H1 (cell line): ENCODE data around the gene NEURL1B. TPM values are rescaled to one million over a fixed set of nuclear protein-coding genes. Genes with fewer than 3 reads are reported as not detected.

Experiments used
- CTCF ChIA-PET: fragments of 300-600 bp; sonication (Branson Sonifier 250); formaldehyde crosslinking; loops from one replicate; lab custom pipeline; 2021; ENCODE audit not compliant: partially characterized antibody; lab: Charles Lee
- POLR2A ChIA-PET: fragments of 300-600 bp; sonication (Branson Sonifier 250); formaldehyde crosslinking; loops from one replicate; lab custom pipeline; 2021; ENCODE audit warnings: inconsistent platforms; ENCODE audit not compliant: partially characterized antibody; lab: Charles Lee
- DNase-seq, 2 experiments: peaks; one replicate each; pipeline versions ENCODE4 v3.0.0 to v3.0.0-alpha.2; 2010 to 2022; ENCODE audit warnings: low spot score in 2 of 2, low read depth in 1 of 2, mixed read lengths in 1 of 2
- FAIRE-seq: peaks from 2 replicates; lab custom pipeline; 2011; peaks lifted over from hg19 to GRCh38; lab: Jason Lieb, UNC
- H2AFZ ChIP-seq: 2 replicates; pipeline ENCODE4 v1.8.1; 2012; ENCODE audit warnings: low read length, inconsistent platforms
- H2AK5ac ChIP-seq: 2 replicates; pipeline ENCODE4 v1.6.1; 2013; ENCODE audit warnings: low read depth, low read length
- H2BK120ac ChIP-seq: replicated peaks from 2 replicates; pipeline ENCODE3; 2013; ENCODE audit warnings: low read depth, low read length, inconsistent platforms
- H2BK12ac ChIP-seq: 2 replicates; pipeline ENCODE4 v1.6.1; 2013; ENCODE audit warnings: low read depth, low read length
- H2BK15ac ChIP-seq: 2 replicates; pipeline ENCODE4 v1.6.1; 2013; ENCODE audit warnings: low read length
- H2BK20ac ChIP-seq: 2 replicates; pipeline ENCODE4 v1.6.1; 2013; ENCODE audit warnings: low read length
- H2BK5ac ChIP-seq: 2 replicates; pipeline ENCODE4 v1.6.1; 2013; ENCODE audit warnings: low read depth, low read length
- H3K14ac ChIP-seq: 2 replicates; pipeline ENCODE4 v1.6.1; 2013; ENCODE audit warnings: inconsistent platforms; ENCODE audit not compliant: insufficient read length
- H3K18ac ChIP-seq: 2 replicates; pipeline ENCODE4 v1.6.1; 2013; ENCODE audit warnings: low read length; ENCODE audit errors: extremely low read depth
- H3K23ac ChIP-seq: 2 replicates; pipeline ENCODE4 v1.6.1; 2013; ENCODE audit warnings: inconsistent platforms; ENCODE audit not compliant: insufficient read length
- H3K23me2 ChIP-seq: 2 replicates; pipeline ENCODE4 v1.6.1; 2013; ENCODE audit warnings: low read depth, low read length
- H3K27ac ChIP-seq: 2 replicates; pipeline ENCODE4 v1.6.1; 2011; ENCODE audit warnings: low read depth, low read length, inconsistent platforms
- H3K27me3 ChIP-seq, 4 experiments: replicated peaks in 1 of 4; 1 replicate in 1 of 4; 2 replicates in 3 of 4; pipeline versions ENCODE4 v1.6.1 to v1.8.1; 2011 to 2013; ENCODE audit warnings: low read length in 3 of 4, mild to moderate bottlenecking in 3 of 4, inconsistent platforms in 2 of 4, mixed read lengths in 2 of 4, moderate library complexity in 1 of 4; ENCODE audit not compliant: control insufficient read depth in 3 of 4, insufficient read depth in 3 of 4; ENCODE audit errors: extremely low read depth in 1 of 4
- H3K36me3 ChIP-seq, 4 experiments: 2 replicates each; pipeline versions ENCODE4 v1.6.1 to v1.8.1; 2011 to 2013; ENCODE audit warnings: mild to moderate bottlenecking in 4 of 4, low read length in 3 of 4, moderate library complexity in 2 of 4, control low read depth in 1 of 4, inconsistent platforms in 1 of 4; ENCODE audit not compliant: insufficient read depth in 4 of 4, control insufficient read depth in 2 of 4
- H3K4ac ChIP-seq: replicated peaks from 2 replicates; pipeline ENCODE3; 2013; ENCODE audit warnings: low read length, low read depth, mixed read lengths, inconsistent platforms; ENCODE audit not compliant: insufficient read length
- H3K4me1 ChIP-seq, 4 experiments: replicated peaks in 1 of 4; 1 replicate in 1 of 4; 2 replicates in 3 of 4; pipeline versions ENCODE4 v1.6.1 to v1.8.1; 2011 to 2013; ENCODE audit warnings: low read length in 3 of 4, inconsistent platforms in 2 of 4, mixed read lengths in 1 of 4; ENCODE audit not compliant: insufficient read depth in 4 of 4, control insufficient read depth in 3 of 4
- H3K4me2 ChIP-seq, 2 experiments: 2 replicates each; pipeline versions ENCODE4 v1.6.1 to v1.8.1; 2011 to 2013; ENCODE audit warnings: low read depth in 2 of 2, low read length in 2 of 2, control low read depth in 1 of 2, inconsistent platforms in 1 of 2, mild to moderate bottlenecking in 1 of 2; ENCODE audit not compliant: insufficient read depth in 1 of 2
- H3K4me3 ChIP-seq, 4 experiments: fragments of 200-600, 300-600 bp in 1 of 4; sonication (generic), shearing (Covaris generic), sonication (Bioruptor Twin) in 1 of 4; 2 replicates each; pipeline versions ENCODE4 v1.5.1 to v1.8.1; 2011 to 2016; ENCODE audit warnings: low read length in 4 of 4, low read depth in 3 of 4, control low read depth in 2 of 4, inconsistent platforms in 2 of 4, mild to moderate bottlenecking in 2 of 4, mixed read lengths in 1 of 4, moderate library complexity in 1 of 4; ENCODE audit not compliant: insufficient read depth in 2 of 4; ENCODE audit errors: extremely low read depth in 1 of 4
- H3K56ac ChIP-seq: replicated peaks from 2 replicates; pipeline ENCODE3; 2013; ENCODE audit warnings: low read depth, mild to moderate bottlenecking, mixed read lengths, low read length, inconsistent platforms; ENCODE audit not compliant: insufficient read length
- H3K79me1 ChIP-seq: 2 replicates; pipeline ENCODE4 v1.6.1; 2013; ENCODE audit warnings: low read depth, low read length, control low read depth
- H3K79me2 ChIP-seq, 2 experiments: 2 replicates each; pipeline versions ENCODE4 v1.6.1 to v1.8.1; 2012 to 2013; ENCODE audit warnings: low read length in 2 of 2, mild to moderate bottlenecking in 2 of 2, inconsistent platforms in 1 of 2; ENCODE audit not compliant: insufficient read depth in 2 of 2, control insufficient read depth in 1 of 2
- H3K9ac ChIP-seq, 4 experiments: replicated peaks in 1 of 4; 1 replicate in 1 of 4; 2 replicates in 3 of 4; pipeline versions ENCODE4 v1.6.1 to v1.8.1; 2011 to 2013; ENCODE audit warnings: low read depth in 3 of 4, low read length in 3 of 4, control low read depth in 2 of 4, mild to moderate bottlenecking in 2 of 4, moderate library complexity in 2 of 4, inconsistent platforms in 1 of 4; ENCODE audit errors: extremely low read depth in 1 of 4
- H3K9me3 ChIP-seq, 2 experiments: 2 replicates each; pipeline versions ENCODE4 v1.6.1 to v1.8.1; 2012 to 2013; ENCODE audit warnings: mild to moderate bottlenecking in 2 of 2, moderate library complexity in 2 of 2, control low read depth in 1 of 2, inconsistent platforms in 1 of 2, low read depth in 1 of 2, low read length in 1 of 2, mixed read lengths in 1 of 2; ENCODE audit not compliant: insufficient read depth in 2 of 2
- H4K20me1 ChIP-seq, 2 experiments: replicated peaks in 1 of 2; 2 replicates each; pipeline versions ENCODE3 to v1.8.1; 2011 to 2013; ENCODE audit warnings: inconsistent platforms in 2 of 2, low read length in 2 of 2, mild to moderate bottlenecking in 1 of 2; ENCODE audit not compliant: insufficient read depth in 2 of 2, control insufficient read depth in 1 of 2
- H4K5ac ChIP-seq: 2 replicates; pipeline ENCODE4 v1.6.1; 2013; ENCODE audit warnings: low read length, low read depth, mixed read lengths, inconsistent platforms; ENCODE audit not compliant: insufficient read length
- H4K8ac ChIP-seq: 2 replicates; pipeline ENCODE4 v1.8.0; 2013; ENCODE audit warnings: mild to moderate bottlenecking, moderate library complexity, low read length, inconsistent platforms; ENCODE audit not compliant: insufficient read depth; ENCODE audit errors: extremely low read depth
- H4K91ac ChIP-seq: replicated peaks from 2 replicates; pipeline ENCODE3; 2013; ENCODE audit warnings: low read length, mixed read lengths, inconsistent platforms; ENCODE audit not compliant: insufficient read length
- ATF2 ChIP-seq: IDR thresholded peaks from 2 replicates; pipeline ENCODE4 v1.6.1; 2012; ENCODE audit warnings: low read length, inconsistent platforms
- CEBPB ChIP-seq: IDR thresholded peaks from 2 replicates; pipeline ENCODE4 v1.6.1; 2012; ENCODE audit warnings: low read depth, low read length
- CTBP2 ChIP-seq: IDR thresholded peaks from 2 replicates; pipeline ENCODE4 v1.7.0; 2011; ENCODE audit warnings: borderline replicate concordance, mild to moderate bottlenecking, moderate library complexity, mixed read lengths, low read length; ENCODE audit not compliant: insufficient read depth, insufficient read length
- NANOG ChIP-seq: IDR thresholded peaks from 2 replicates; pipeline ENCODE4 v1.6.1; 2011; ENCODE audit warnings: low read length, low read depth, mild to moderate bottlenecking, inconsistent platforms; ENCODE audit not compliant: insufficient read depth, poor library complexity, severe bottlenecking
- POLR2AphosphoS5 ChIP-seq: IDR thresholded peaks from 2 replicates; pipeline ENCODE4 v1.6.1; 2011; ENCODE audit warnings: low read depth, low read length
- RNF2 ChIP-seq: fragments of 200-900, 300-1000 bp; sonication (generic); IDR thresholded peaks from 2 replicates; pipeline ENCODE4 v1.7.1; 2016; ENCODE audit warnings: borderline replicate concordance, low read depth, mild to moderate bottlenecking, antibody characterized with exemption, low read length; ENCODE audit not compliant: poor library complexity, severe bottlenecking; ENCODE audit errors: missing control alignments
- SAP30 ChIP-seq: fragments of 300-600 bp; sonication (generic); IDR thresholded peaks from 2 replicates; pipeline ENCODE4 v1.7.1; 2012; ENCODE audit warnings: low read length, moderate library complexity, mild to moderate bottlenecking, inconsistent platforms; ENCODE audit not compliant: insufficient read depth, insufficient replicate concordance
- SIN3A ChIP-seq, 2 experiments: IDR thresholded peaks in 1 of 2; conservative IDR thresholded peaks in 1 of 2; 2 replicates each; pipeline ENCODE4 v1.6.1; 2011 to 2012; ENCODE audit warnings: low read length in 2 of 2, improper control_type of control experiment in 1 of 2, low read depth in 1 of 2, mild to moderate bottlenecking in 1 of 2
- SIRT6 ChIP-seq: IDR thresholded peaks from one replicate; pipeline ENCODE4 v1.7.1; 2012; ENCODE audit warnings: low read length, inconsistent platforms
- SP1 ChIP-seq: IDR thresholded peaks from 2 replicates; pipeline ENCODE4 v1.6.1; 2011; ENCODE audit warnings: low read depth, low read length
- SRF ChIP-seq: IDR thresholded peaks from 2 replicates; pipeline ENCODE4 v1.6.1; 2011; ENCODE audit warnings: mild to moderate bottlenecking, low read depth, low read length, moderate library complexity
- WGBS, 2 experiments: shearing (Covaris generic) in 1 of 2; methylation state at CpG; one replicate each; pipeline versions ENCODE4 v1.1.6 to v1.1.7; 2013 to 2015; ENCODE audit warnings: low lambda C conversion rate in 2 of 2, mixed read lengths in 2 of 2, inconsistent platforms in 1 of 2, low coverage in 1 of 2, missing lambda C conversion rate in 1 of 2; ENCODE audit not compliant: insufficient replicate concordance in 2 of 2, insufficient coverage in 1 of 2, insufficient read length in 1 of 2; ENCODE audit errors: extremely low coverage in 1 of 2, missing lambda C conversion rate in 1 of 2; 5-methylcytosine and 5-hydroxymethylcytosine counted together
- polyA plus RNA-seq, 7 experiments: library from polyadenylated mRNA; depleted of rRNA in 3 of 7; stranded (reverse) in 5 of 7; unstranded in 2 of 7; fragments of >200 nt in 5 of 7; fragments of 200-250 nt in 2 of 7; gene quantifications; 1 replicate in 5 of 7; 2 replicates in 1 of 7; 4 replicates in 1 of 7; pipeline versions ENCODE4 v1.2.1 to v1.2.3, GENCODE V29; 2011 to 2013; ENCODE audit warnings: missing spikeins in 2 of 7, mixed read lengths in 2 of 7
- total RNA-seq: library from RNA; stranded (reverse); fragmentation: NEBNext Ultra II Directional; extraction: Animal tissue kit (Norgen Biotek cat#: 25700); gene quantifications from 2 replicates; pipeline ENCODE4 v1.2.1, GENCODE V29; 2021

Gene NEURL1B
- total and polyA plus RNA-seq, 2 of the 8 experiments (the other 6 are each of a cell fraction or from before 2014, with no cell fraction given), result 3.3 to 6.1 TPM

- Histone ChIP-seq H2BK20ac (no peak overlapping the region), H2AK5ac (no peak overlapping the region), H3K27ac (no peak overlapping the region), H3K4ac (no peak overlapping the region), H3K27me3 (no peaks in the 10 kb centered on the region; a peak in 1 of 7 replicates), H4K91ac (no peak overlapping the region), H4K20me1 (no peaks in the 10 kb centered on the region), H3K4me3 (no peak overlapping the region), H2AFZ (no peak overlapping the region), H4K5ac (no peak overlapping the region), H3K56ac (no peak overlapping the region), H3K9ac (no peak overlapping the region), H3K9me3 (no peaks in the 10 kb centered on the region), H2BK12ac (no peak overlapping the region), H3K23me2 (no peaks in the 10 kb centered on the region), H3K18ac (no peak overlapping the region), H3K36me3 (no peaks in the 10 kb centered on the region), H2BK15ac (no peak overlapping the region), H3K14ac (no peak overlapping the region), H3K4me2 (no peak overlapping the region), H3K4me1 (no peaks in the 10 kb centered on the region), H4K8ac (no peak overlapping the region), H2BK5ac (no peak overlapping the region), H2BK120ac (no peak overlapping the region), H3K79me2 (no peaks in the 10 kb centered on the region), H3K79me1 (peaks cover 2% of the 10 kb centered on the region; the same call in 1 of the 2 replicates), H3K23ac (no peak overlapping the region)
- ChIA-PET CTCF (interaction anchor here (0.7 to 17.9 kb wide), 12 partner anchors 8 to 209 kb away, joined by 3 to 176 read pairs (median 5); partner anchors contain the start of gene NEURL1B), POLR2A (no interaction called here)
- DNase-seq (no peak), FAIRE-seq (no peak)
- WGBS, 2 experiments, result 88% methylated on average over 9 of the region's 9 CpGs; no CpG with 5 or more reads in 1 of the 2 experiments
- TF ChIP-seq CEBPB, result no peak
- TF ChIP-seq RNF2, result no peak
- TF ChIP-seq POLR2AphosphoS5, result no peak
- TF ChIP-seq NANOG, result no peak
- TF ChIP-seq SIRT6, result no peak
- no peak for TF ChIP-seq SRF
- TF ChIP-seq SP1, result no peak
- no peak for TF ChIP-seq SAP30
- no peak for TF ChIP-seq SIN3A (conservative IDR thresholded peaks at IDR 0.05 in 1 of 2, IDR thresholded peaks at IDR 0.05 in 1 of 2; ENCODE audit: low read depth in 1 of 2, low read length in 2 of 2)
- no peak for TF ChIP-seq CTBP2
- no peak for TF ChIP-seq ATF2
Measured at GRCh38 chr5:172670444-172670843, 29.4 kb downstream of the NEURL1B start.
